Coronary artery (tissue), 2 donors: Measurements from ENCODE around the gene DLG5.
"Not testable (repeated sequence)": the region's sequence is repeated elsewhere in the genome, so short reads cannot be mapped to it uniquely, and the experiment has no call there.

Experiments
- DNase-seq: peaks from one replicate; pipeline ENCODE4 v3.0.0-alpha.2; 2017; ENCODE audit warnings: low spot score
- H3K27ac ChIP-seq, 2 donors: fragments of 200-600 bp; sonication (generic); one replicate each; pipeline ENCODE4 v1.5.1; 2016 to 2019
- H3K4me3 ChIP-seq: fragments of 200-600 bp; sonication (generic); 2 replicates; pipeline ENCODE4 v1.5.1; 2016; ENCODE audit warnings: mild to moderate bottlenecking, moderate library complexity
- TF ChIP-seq, protein P1 (sequence below): fragments of 200-600 bp; sonication (generic); IDR thresholded peaks from one replicate; pipeline ENCODE4 v1.5.1; 2019; ENCODE audit warnings: antibody characterized with exemption

DLG5 gene

DNA sequence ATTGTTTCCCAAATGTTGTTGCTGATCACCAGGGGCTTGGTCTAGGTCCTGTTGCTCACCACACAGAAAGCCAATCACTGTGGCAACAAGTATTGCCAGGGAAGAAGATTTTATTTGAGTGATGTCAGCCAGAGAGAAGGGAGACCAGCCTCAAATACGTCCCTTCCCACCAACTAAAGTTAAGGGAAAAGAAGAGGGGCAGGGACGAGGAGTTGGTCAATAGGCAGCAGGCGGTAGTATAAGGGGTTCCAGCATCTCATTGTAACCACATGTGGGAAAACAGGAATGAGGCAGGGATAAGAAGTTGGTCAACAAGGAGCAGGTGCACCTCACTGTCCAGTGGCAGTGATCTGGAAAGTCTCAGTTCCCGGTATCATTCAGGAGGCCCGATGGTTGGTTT is 150.1 kb downstream of the DLG5 start:
- Histone ChIP-seq H3K4me3 (no peak overlapping the region), H3K27ac (no peak overlapping the region)
- no peak for DNase-seq
- TF ChIP-seq, protein P1, sequence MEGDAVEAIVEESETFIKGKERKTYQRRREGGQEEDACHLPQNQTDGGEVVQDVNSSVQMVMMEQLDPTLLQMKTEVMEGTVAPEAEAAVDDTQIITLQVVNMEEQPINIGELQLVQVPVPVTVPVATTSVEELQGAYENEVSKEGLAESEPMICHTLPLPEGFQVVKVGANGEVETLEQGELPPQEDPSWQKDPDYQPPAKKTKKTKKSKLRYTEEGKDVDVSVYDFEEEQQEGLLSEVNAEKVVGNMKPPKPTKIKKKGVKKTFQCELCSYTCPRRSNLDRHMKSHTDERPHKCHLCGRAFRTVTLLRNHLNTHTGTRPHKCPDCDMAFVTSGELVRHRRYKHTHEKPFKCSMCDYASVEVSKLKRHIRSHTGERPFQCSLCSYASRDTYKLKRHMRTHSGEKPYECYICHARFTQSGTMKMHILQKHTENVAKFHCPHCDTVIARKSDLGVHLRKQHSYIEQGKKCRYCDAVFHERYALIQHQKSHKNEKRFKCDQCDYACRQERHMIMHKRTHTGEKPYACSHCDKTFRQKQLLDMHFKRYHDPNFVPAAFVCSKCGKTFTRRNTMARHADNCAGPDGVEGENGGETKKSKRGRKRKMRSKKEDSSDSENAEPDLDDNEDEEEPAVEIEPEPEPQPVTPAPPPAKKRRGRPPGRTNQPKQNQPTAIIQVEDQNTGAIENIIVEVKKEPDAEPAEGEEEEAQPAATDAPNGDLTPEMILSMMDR, result no peak

DNA sequence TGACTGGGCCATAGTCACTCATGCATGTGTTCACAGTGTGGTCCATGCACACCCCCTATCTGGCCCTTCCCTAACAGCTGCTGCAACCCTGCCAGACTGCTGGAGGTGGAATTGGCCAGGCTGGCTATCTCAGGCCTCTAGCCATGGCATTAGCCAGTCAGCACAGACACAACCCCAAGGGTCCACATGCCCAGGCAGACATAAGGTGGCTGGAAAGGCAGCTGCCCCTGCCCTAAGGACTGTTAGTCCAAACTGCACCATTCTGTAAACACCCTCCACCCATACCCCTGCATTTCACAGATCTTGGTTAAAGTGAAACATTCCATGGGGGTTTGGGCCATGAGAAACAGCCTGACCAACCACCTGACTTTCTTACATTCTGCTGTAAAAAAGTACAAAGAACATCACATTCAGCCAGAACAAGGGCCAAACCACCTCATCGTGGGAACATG is 151.6 kb downstream of the DLG5 start:
- TF ChIP-seq, protein P1, result no peak

DNA sequence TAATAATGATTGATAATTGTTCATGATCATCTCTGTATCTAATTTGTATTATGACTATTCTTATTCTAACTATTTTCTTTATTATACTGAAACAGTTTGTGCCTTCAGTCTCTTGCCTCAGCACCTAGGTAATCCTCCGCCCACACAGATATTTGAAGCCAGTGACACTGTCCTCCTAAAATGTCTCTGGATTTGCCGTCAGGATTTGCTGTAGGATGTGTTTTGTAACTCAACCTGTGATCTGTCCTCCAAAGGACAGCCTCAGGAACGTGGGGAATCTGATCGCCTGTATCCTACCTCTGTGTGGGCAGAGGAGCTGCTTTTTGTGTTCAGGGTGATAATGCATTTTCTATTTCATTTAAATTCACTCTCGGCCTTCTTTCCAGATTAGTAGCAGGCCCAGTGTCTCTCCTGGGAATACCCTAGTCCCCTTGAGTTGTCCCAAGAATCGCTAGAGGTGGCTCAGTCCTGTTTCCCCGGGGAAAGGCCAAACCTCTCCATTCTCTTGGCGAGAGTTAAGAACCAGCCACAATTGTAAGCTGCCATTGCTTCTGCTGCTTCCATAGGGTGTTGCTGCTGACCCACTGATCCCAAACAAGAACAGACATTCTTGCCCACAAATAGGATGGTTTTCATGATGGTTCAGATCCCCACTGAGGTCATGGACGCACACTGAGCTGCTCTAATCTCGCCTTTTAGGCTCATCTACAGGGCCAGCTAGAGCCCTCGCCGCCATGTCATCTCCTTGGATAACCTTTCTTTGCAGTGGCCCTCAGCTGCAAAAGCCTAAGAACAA is 152.7 kb downstream of the DLG5 start:
- TF ChIP-seq, protein P1, result no peak
- no peak overlapping the region for H3K27ac ChIP-seq
- no peak overlapping the region for H3K4me3 ChIP-seq
- no peak for DNase-seq

More for the DNA sequence above, 151.6 kb downstream of the DLG5 start:
- peak; percentile 47 for DNase-seq
- no peak overlapping the region for H3K4me3 ChIP-seq
- no peak overlapping the region for H3K27ac ChIP-seq

DNA sequence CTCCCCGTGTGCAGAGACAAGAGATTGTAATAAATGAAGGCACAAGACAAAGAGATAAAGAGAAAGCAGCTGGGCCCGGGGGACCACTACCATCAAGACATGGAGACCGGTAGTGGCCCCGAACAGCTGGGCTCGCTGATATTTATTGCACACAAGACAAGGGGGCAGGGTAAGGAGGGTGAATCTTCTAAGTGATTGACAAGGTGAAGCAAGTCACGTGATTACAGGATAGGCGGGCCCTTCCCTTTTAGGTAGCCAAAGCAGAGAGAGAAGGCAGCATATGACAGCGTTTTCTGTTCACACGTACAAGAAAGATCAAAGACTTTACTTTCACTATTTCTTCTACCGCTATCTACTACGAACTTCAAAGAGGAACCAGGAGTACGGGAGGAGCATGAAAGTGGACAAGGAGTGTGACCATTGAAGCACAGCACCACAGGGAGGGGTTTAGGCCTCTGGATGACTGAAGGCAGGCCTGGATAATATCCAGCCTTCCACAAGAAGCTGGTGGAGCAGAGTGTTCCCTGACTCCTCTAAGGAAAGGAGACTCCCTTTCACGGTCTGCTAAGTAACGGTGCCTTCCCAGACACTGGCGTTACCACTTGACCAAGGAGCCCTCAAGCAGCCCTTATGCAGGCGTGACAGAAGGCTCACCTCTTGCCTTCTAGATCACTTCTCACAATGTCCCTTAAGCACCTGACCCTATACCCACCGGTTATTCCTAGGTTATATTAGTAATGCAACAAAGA is 153.5 kb downstream of the DLG5 start:
- not testable (repeated sequence) for H3K4me3 ChIP-seq, DNase-seq, H3K27ac ChIP-seq

DNA sequence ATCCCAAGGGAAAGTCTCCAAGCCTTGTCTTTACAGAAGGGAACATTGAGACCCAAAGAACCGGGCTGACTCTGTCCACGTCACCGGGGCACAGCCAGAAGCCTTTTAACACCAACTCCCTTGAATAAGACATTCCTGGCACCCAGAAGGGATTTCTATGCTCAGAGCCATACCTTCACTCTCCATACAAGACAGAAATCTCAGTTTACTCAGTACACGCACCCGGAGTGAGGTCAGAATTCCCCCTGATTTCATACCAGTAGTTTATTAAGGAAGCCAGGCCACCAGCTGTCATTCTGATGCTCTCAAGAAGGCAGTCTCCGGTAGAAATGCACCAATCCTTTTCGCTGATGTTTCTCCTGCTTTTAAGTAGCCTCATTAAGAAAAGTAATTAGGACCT is 154.7 kb downstream of the DLG5 start:
- DNase-seq, result no peak
- H3K27ac ChIP-seq, result no peak overlapping the region
- TF ChIP-seq, protein P1, result no peak
- no peak overlapping the region for H3K4me3 ChIP-seq

DNA sequence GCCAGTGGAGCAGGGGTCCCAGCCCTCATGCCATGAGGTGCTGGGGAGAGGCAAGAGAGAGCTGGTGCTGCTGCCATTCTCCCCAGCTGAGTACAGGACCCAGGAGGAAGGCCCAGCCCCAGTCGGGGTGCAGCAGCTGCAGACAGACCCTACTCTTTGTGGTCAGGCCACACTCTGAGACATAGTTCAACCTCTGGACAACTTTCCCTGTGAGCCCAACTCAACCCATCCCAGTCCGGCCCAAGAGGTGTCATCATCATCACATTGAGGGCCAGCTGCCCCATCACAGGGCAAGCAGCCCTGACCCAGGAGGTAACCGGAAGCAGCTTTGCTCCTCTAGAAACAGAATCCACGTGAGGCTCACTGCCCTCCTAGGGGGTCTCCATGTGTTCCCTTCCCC is 155.1 kb downstream of the DLG5 start:
- TF ChIP-seq, protein P1, result no peak
- no peak for DNase-seq
- no peak overlapping the region for H3K4me3 ChIP-seq
- H3K27ac ChIP-seq, result no peak overlapping the region

DNA sequence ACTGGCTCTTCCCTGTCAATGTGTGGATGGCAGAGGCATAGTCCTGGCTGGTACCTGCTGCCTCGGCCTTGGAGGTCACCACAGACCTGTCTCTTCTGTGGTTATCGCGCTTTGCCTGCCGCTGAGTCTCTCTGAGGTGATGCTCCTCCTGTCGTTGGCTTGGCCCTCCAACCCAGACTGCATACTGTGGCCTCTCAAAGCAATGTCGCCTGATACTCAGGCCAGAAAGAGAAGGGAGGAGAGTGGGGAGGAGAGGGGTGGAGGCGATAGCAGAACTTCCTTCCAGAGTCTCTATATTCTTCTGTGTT is 155.7 kb downstream of the DLG5 start:
- H3K4me3 ChIP-seq, result no peak overlapping the region
- TF ChIP-seq, protein P1, result no peak
- DNase-seq, result no peak
- no peak overlapping the region for H3K27ac ChIP-seq
